ENCODE measurements around the gene GNLY.
"Not testable (repeated sequence)": the region's sequence is repeated elsewhere in the genome, so short reads cannot be mapped to it uniquely, and the experiment has no call there.

GNLY gene

DNA sequence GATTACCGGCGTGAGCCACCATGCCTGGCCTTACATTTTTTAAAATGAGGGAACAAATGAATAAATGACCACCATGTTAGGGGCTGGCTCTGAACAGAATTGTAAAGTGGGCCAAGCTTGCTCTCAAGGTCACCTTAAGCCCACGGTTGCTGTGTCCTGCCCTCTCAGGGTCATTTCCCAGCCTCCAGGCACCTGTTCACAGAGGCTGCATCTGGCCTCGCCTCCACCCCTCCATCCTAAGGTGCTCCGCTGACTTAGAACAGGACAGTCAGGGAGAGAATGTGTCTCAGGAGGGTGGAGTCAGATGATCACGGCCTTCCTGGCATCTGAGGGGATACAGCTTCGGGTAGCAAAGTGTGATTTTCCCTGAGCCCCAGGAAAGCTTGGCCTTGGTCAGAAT is 33.4 kb upstream of the GNLY start:
- H3K4me1 Mint-ChIP-seq: no peaks in the 10 kb centered on the region
- no peaks in the 10 kb centered on the region for H3K27me3 Mint-ChIP-seq
- no peak overlapping the region for H3K27ac Mint-ChIP-seq
- no peaks in the 10 kb centered on the region for H3K9me3 Mint-ChIP-seq
- H3K4me3 Mint-ChIP-seq: no peak overlapping the region
- peaks cover 3% of the 10 kb centered on the region for H3K36me3 Mint-ChIP-seq

- no peaks in the 10 kb centered on the region for H3K4me1 Mint-ChIP-seq
- H3K27me3 Mint-ChIP-seq: no peaks in the 10 kb centered on the region
- H3K27ac Mint-ChIP-seq: no peak overlapping the region
- no peak overlapping the region for H3K4me3 Mint-ChIP-seq
- H3K36me3 Mint-ChIP-seq: peaks cover 3% of the 10 kb centered on the region
- H3K9me3 Mint-ChIP-seq: no peaks in the 10 kb centered on the region
Observed at GRCh38 chr2:85661139-85661858, 32.9 kb upstream of the GNLY start.

GRCh38 chr2:85662899-85663593 is 31.1 kb upstream of the GNLY start:
- no peaks in the 10 kb centered on the region for H3K4me1 Mint-ChIP-seq
- no peak overlapping the region for H3K4me3 Mint-ChIP-seq
- H3K27me3 Mint-ChIP-seq: no peaks in the 10 kb centered on the region
- no peak overlapping the region for H3K27ac Mint-ChIP-seq
- peaks cover 2% of the 10 kb centered on the region for H3K36me3 Mint-ChIP-seq
- no peaks in the 10 kb centered on the region for H3K9me3 Mint-ChIP-seq

DNA sequence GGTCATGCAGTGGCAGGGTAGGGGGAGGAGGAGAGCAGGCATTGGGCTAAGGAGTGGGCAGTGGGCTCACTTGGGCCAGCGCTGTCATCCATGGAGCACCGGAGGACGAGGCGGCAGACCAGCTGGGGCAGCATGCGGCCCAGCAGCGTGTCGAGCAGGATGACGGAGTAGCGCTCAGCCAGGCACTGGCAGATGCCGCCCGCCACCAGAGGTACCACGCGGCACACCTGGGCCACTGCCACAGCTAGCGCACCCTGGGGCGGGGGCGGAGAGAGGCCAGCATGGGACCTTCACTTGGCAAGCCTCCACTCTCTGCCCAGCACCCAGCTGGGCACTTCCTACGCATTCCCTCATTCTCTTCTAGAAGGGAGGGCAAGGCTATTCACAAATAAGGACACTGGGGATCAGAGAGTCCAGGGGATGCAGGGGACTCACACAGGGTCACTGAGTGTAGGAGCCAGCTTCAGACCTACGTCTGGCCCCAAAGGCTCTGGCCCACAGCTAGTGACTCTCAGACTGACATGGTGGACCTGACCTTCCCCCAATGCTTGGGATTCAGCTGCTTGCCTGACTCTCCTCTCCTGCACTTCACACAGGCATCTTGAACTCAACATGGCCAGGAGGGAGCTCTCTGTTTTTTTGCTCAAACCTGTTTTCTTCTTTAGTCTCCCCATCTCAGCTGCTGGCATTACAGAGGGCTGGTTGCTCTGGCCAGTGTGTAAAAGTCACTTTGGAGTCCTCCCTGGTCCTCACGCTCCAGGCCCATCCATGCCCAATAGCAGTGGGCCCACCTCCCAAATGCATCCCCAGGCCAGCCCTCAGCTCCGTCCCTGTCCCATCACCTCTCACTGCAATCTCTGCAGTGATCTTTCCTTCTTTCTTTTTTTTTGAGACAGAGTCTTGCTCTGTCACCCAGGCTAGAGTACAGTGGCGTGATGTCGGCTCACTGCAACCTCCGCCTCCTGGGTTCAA is 30.3 kb upstream of the GNLY start:
- Mint-ChIP-seq H3K36me3 (peaks cover 2% of the 10 kb centered on the region), H3K27ac (peak overlapping the region; percentile 1), H3K4me1 (no peaks in the 10 kb centered on the region), H3K4me3 (no peak overlapping the region), H3K9me3 (no peaks in the 10 kb centered on the region), H3K27me3 (no peaks in the 10 kb centered on the region)

DNA sequence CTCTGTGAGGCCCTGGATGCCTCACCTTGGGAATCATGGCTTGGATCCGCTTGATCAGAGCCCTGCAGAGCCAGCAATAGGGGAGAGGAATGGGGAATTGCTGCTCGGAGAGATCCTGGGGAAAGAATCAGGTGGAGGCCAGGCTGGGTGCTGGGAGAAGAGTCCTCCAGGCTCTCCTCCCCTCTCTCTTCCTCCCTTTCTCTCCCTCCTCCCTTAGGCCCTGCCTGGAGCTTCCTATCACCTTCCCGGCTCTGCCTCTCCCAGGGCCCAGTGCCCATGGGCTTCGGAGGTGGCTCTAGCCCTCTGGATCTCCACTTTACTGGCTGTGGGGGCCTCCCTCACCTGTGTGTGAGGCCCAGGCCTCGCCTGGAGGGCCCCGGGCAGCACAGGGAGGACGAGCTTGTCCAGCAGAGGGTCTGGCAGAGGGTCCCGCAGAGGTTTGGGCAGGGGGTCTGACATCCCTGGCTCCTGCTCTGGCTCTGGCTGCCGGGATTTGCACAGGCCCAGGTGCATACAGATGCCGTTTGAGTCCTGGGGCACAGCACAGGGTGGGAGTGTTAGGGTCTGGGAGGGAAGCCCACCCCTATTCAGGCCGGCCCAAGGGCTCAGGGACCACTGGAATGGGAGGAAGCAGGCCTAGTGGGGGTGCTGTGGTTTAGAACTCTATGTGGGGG is 28.8 kb upstream of the GNLY start:
- no peak overlapping the region for H3K27ac Mint-ChIP-seq
- no peaks in the 10 kb centered on the region for H3K27me3 Mint-ChIP-seq
- H3K36me3 Mint-ChIP-seq: no peaks in the 10 kb centered on the region
- H3K9me3 Mint-ChIP-seq: no peaks in the 10 kb centered on the region
- H3K4me3 Mint-ChIP-seq: no peak overlapping the region
- H3K4me1 Mint-ChIP-seq: no peaks in the 10 kb centered on the region

DNA sequence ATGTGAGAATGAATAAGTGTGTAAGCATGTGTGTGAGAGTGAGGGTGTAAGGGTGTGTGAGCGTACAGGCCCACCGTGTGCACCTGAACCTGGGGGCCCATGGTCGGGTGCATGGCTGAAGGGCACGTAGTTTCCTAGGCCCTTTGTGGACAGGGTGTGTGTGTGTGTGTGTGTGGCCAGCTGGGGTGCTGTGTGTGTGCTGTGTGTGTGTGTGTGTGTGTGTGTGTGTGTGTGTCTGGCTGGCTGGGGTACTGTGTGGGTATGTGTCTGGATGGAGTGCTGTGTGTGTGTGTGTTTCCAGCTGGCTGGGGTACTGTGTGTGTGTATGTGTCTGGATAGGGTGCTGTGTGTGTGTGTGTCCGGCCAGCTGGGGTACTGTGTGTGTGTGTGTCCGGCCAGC is 28.1 kb upstream of the GNLY start:
- H3K36me3 Mint-ChIP-seq: no peaks in the 10 kb centered on the region
- no peaks in the 10 kb centered on the region for H3K4me1 Mint-ChIP-seq
- no peak overlapping the region for H3K4me3 Mint-ChIP-seq
- no peaks in the 10 kb centered on the region for H3K27me3 Mint-ChIP-seq
- no peak overlapping the region for H3K27ac Mint-ChIP-seq
- no peaks in the 10 kb centered on the region for H3K9me3 Mint-ChIP-seq

- Mint-ChIP-seq H3K4me3 (no peak overlapping the region), H3K36me3 (no peaks in the 10 kb centered on the region), H3K4me1 (no peaks in the 10 kb centered on the region), H3K27ac (no peak overlapping the region), H3K9me3 (no peaks in the 10 kb centered on the region), H3K27me3 (no peaks in the 10 kb centered on the region)
Observed at GRCh38 chr2:85666435-85667316, 27.5 kb upstream of the GNLY start.

GRCh38 chr2:85667561-85668008 is 26.6 kb upstream of the GNLY start:
- Mint-ChIP-seq H3K9me3 (no peaks in the 10 kb centered on the region), H3K36me3 (no peaks in the 10 kb centered on the region), H3K4me1 (no peaks in the 10 kb centered on the region), H3K4me3 (no peak overlapping the region), H3K27ac (no peak overlapping the region), H3K27me3 (no peaks in the 10 kb centered on the region)

- Mint-ChIP-seq H3K27me3 (no peaks in the 10 kb centered on the region), H3K4me1 (no peaks in the 10 kb centered on the region), H3K27ac (no peak within 1 kb of the TSS), H3K9me3 (no peaks in the 10 kb centered on the region), H3K36me3 (no peaks in the 10 kb centered on the region), H3K4me3 (no peak within 1 kb of the TSS)
Observed at GRCh38 chr2:85668009-85668856, 25.9 kb upstream of the GNLY start, which contains the start of gene SFTPB. Gene SFTPB (minus strand): TSS chr2:85668199. CDS start chr2:85668183, 16 bp downstream.

- Mint-ChIP-seq H3K4me3 (no peak overlapping the region), H3K36me3 (no peaks in the 10 kb centered on the region), H3K27ac (no peak overlapping the region), H3K9me3 (no peaks in the 10 kb centered on the region), H3K27me3 (no peaks in the 10 kb centered on the region), H3K4me1 (no peaks in the 10 kb centered on the region)
Observed at GRCh38 chr2:85668857-85669142, 25.4 kb upstream of the GNLY start.

GRCh38 chr2:85669549-85669948 is 24.6 kb upstream of the GNLY start:
- no peaks in the 10 kb centered on the region for H3K27me3 Mint-ChIP-seq
- no peaks in the 10 kb centered on the region for H3K4me1 Mint-ChIP-seq
- H3K27ac Mint-ChIP-seq: no peak overlapping the region
- no peaks in the 10 kb centered on the region for H3K36me3 Mint-ChIP-seq
- no peak overlapping the region for H3K4me3 Mint-ChIP-seq
- no peaks in the 10 kb centered on the region for H3K9me3 Mint-ChIP-seq

DNA sequence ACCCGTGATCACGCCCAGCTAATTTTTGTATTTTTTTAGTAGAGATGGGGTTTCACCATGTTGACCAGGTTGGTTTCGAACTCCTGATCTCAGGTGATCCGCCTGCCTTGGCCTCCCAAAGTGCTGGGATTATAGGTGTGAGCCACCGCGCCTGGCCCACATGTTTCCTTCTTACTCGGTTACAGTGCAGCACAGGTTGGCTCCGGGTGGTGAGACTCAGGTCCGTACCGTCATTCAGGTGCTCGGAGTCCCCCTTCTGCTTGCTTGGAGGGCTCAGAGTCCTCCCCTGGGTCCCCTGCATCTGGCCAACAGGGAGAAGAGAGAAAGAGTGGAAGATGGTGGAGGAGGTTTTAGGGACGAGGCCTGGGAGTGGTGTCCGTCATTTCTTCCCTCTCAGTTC is 23.7 kb upstream of the GNLY start:
- H3K4me1 Mint-ChIP-seq, H3K4me3 Mint-ChIP-seq, H3K27me3 Mint-ChIP-seq, H3K27ac Mint-ChIP-seq, H3K9me3 Mint-ChIP-seq, H3K36me3 Mint-ChIP-seq: not testable (repeated sequence)

- Mint-ChIP-seq H3K4me3 (no peak overlapping the region), H3K27me3 (no peaks in the 10 kb centered on the region), H3K36me3 (no peaks in the 10 kb centered on the region), H3K27ac (no peak overlapping the region), H3K9me3 (no peaks in the 10 kb centered on the region), H3K4me1 (no peaks in the 10 kb centered on the region)
Observed at GRCh38 chr2:85672456-85672855, 21.7 kb upstream of the GNLY start.
